Ramos (cell line): Measurements from ENCODE around the gene SLC16A7.

Source experiments
- in situ Hi-C: fragments of 300-500 bp; cut with MboI; formaldehyde crosslinking; loops from one replicate; pipeline ENCODE4 v1.14.3; 2022; ENCODE audit warnings: low sequenced_read_pairs; ENCODE audit not compliant: unreplicated experiment

SLC16A7 gene

DNA sequence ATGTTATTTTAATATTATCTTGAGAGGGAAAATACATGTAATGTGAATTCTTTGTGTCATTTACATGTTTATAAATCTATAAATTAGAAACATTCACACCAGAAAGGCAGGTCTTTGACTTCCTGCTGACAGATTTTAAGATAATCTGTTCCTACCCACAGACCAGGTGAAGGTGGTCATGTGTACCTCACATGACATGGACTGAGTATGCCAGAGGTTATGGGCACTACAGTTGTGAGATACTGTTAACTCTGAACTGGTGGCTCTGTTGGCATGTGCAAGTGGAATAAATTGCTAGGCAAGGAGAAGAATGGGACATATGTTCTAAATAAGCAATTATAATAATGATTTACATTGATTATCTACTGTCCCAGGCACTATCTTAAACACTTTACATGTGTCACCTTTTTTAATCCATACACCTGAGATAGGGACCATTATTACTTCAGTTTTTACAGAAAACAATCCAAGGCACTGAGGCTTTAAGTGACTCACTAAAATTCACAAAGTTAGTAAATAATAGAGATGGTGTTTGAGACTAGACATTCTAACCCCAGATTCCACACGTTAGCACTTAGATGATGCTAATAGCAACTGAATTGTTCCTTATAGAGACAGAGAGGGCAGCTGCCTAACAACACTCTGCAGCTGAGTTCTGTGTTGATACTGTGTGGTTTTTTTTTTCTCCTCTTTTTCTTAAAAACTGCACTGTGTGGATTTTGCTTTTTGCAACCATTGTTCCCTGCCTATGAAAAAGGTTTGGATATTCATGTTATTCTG, 23.8 kb downstream of the SLC16A7 start:
- in situ Hi-C loops: no loop called here

DNA sequence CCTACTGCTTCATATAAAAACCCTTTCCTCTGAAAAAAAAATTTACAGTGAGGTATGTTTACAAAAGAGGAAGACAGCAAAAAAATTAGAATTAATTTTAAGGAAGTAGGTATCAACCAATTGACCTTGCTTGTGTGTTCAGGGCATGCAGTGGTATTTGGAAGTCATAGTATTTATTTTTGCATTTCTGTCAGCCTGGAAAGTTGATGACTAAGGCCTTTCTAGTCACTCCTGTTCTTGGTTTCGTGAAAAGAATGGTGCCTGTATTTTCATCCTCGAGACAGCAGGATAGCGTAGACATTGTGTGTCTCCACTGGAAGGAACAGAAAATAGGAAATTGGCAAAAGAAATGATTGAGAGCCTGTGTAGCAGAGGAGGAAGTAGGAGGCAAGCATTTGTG, 24.5 kb downstream of the SLC16A7 start:
- in situ Hi-C loops: no loop called here

DNA sequence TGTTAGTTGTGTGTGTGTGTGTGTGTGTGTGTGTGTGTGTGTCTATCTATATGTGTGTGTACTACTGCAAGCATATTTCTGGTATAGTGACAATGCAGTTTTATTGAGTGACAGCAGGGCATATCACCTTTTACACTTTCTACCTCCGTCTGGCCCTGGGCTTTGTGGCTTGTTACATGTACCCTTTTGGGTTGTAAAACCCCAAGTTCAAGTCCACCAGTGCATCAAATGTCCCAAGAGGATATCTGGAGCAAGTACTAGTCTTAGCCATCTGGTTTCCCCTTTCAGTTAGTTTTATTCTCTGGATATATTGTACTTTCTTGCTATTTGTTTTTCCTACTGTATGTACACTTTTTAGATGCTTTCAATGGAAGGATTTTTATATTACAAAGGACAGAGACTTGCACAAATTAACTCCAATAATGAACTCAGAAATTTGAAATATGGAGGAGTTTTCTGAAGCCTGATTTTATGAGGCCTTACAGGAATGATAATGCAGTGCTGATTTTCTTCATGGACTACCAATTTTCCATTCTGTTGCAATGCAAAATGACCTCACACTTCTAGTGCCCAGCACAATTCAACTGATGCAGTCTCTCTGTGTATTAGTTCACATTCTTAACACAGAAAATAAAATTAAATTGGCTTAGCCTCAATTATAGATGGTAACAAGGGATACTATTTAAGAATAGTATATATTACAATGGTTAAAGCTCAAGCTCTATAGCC, 29.1 kb downstream of the SLC16A7 start:
- in situ Hi-C loops: no loop called here

DNA sequence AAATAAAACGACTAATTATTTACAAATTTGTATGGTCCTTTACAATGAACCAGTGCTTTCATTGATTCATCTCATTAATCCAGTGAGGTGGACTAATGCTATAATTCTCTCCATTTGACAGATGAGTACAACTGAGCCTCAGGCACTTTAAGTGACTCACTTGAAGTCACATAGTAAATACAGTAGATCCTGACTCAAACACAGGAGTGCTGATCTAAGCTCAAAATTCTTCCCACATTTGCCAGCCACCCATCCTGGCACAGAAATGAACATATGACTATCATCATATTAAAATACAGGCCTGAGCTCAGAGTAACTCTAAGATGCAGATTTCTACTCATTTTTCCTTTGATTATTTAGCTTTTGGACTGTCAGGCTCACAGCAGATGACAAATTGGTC, 30.6 kb downstream of the SLC16A7 start:
- in situ Hi-C loops: no loop called here

DNA sequence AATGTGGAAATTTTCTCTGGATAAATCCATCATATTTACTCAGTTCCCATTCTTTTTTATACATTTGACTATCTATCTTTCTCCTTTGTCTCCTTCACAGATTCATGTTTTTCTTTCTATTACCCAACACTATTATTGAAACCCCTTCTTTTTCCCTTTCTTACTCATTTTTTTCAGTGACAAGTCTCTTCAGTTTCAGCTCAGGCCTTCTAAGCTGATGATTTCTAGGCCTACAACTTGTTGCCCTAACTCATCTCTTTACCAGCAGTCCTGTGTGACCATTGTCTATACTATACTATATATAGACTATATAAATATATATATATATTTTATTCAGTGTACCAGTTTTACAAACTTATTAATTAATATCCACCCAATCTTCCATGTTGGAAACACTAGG, 31.8 kb downstream of the SLC16A7 start:
- in situ Hi-C loops: no loop called here

DNA sequence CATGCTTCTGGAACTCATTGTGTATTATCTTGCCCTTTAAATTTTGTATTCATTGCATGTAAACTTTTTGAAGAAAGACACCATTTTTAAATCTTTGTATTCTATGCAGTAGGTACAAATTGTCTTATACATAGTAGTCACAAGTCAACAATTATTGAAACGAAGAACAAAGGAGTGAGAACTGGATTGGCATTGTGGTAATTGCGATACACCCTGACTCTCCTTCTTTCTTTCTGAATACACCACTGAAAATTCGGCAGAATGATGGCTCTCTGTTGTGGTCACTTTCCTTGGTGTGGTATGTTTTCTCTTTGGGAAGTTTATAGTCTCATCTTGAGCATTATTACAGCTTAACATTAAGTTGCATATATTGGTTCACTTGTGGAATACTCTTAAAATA, 34.1 kb downstream of the SLC16A7 start:
- in situ Hi-C loops: no loop called here

DNA sequence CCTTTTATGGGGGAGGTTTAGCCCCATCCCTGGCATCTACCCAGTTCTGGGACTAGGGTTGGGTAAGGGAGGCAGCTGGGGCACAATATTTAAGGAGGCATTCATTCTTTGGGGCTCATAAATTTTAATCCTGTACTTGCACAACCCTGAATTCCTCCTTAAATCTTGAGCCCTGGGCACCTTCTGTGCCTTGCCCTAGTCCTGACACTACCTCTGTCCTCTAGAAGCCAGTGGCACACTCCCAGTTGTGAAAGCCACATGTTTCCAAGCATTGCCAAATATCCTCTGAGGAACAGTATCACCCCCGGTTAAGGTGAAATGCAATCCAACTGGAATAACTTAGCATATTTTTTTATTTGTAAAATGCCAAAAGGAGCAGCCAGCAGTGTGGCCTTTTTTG, 36.6 kb downstream of the SLC16A7 start:
- in situ Hi-C loops: no loop called here

DNA sequence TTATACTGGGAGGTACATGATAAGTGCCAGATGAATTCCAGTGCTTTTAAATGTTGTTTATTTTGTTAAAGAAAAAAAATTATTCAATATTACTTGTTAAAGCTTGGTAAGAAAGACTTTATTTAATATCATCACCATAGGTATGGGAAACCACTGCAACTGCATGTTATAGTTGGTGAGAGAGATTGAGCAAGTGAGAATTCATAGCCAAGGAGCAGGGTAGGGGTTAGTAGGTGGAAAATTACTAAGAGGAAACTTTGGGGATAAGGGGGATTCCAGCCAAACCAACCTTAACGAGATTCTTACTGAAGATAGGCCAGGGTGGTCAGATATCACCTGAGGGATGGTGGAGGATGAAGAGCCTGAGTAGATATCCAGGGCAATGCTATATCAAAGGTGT, 38.4 kb downstream of the SLC16A7 start:
- in situ Hi-C loops: no loop called here

DNA sequence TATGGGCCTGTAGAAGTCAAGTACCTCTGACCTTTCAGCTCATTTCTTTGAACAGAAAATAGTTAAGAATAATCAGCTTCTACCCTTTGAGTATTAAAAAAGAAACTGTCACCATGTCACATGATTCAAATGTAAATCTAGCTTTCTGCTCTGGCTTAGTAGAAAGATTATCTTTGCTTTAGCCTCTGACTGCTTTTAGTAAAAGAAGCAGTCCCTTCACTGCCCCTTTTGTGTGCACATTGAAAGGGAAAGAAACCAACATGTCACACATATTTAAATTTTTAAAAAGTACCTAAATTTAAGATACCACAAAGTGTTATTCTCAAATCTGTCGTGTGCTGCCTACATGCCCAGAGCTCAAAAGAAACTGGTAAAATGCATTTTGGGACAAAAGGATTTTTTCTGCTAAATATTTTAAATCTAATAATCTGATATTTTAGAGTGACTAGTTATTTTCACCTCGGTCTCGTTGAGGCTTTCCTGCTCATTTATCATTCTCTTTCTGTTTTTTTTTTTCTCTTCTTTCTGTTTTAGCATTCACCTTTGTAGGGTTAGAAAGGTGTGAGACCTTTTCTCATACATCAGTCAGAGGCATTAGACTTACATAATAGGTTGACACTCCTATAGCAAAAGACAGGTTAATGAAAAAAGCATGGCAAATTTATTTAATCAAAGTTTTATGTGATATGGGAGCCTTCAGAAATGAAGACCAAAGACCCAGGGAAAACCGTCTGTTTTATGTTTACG, 41.3 kb downstream of the SLC16A7 start:
- in situ Hi-C loops: no loop called here

DNA sequence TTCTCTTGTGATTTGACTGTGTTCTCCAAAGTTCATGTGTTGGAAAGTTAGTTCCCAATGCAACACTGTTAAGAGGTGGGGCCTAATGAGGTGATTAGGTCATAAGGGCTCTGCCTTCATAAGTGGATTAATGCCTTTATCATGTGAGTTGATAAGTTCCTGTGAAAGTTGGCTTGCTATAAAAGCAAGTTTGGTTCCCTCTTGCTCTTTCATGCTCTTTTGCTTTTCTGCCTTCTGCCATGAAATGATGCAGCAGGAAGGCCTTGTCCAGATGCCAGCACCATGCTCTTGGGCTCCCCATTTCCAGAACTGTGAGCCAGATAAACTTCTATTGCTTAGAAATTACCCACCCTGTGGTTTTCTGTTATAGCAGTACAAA, 41.9 kb downstream of the SLC16A7 start:
- in situ Hi-C loops: no loop called here

DNA sequence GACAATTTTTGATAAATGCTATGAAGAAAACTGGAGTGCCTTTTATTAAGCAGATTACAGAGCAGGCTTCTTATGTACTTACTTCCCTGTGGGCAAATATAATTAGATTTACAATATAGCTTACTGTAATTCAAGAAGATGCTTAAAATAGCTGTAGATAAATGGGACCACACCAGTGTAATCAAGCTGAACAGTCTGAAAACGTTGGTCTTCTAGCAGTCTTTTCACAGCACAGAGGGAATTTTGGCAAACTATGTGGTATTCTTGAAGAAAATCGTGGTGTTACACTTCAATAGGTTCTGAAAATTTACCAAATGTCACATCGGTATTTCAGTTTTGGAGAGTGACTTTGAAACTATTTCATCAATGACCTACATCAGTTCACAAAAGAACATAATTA, 47.7 kb downstream of the SLC16A7 start:
- in situ Hi-C loops: no loop called here

DNA sequence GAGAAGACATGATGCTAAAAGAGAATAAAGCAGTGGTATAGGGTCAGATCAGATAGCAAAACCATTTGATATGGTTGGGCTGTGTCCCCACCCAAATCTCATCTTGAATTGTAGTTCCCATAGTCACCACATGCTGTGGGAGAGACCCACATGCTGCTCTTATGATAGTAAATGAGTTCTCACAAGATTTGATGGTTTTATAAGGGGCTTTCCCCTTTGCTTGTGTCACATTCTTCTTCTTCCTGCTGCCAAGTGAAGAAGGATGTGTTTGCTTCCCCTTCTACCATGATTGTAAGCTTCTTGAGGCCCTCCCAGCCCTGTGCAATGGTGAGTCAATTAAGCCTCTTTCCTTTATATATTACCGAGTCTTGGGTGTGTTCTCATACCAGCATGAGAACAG, 49.4 kb downstream of the SLC16A7 start:
- in situ Hi-C loops: no loop called here

DNA sequence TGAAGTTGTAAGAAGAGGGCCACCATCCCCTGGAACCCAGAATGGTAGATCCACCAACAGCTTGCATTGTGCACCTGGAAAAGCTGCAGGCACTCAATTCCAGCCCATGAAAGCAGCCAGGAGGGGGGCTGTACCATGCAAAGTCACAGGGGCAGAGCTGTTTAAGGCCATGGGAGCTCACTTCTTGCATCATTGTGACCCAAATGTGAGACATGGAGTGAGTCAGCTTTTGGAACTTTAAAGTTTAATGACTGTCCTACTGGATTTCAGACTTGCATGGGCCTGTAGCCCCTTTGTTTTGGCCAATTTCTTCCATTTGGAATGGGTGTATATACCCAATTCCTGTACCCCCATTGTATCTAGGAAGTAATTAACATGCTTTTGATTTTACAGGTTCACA, 50.8 kb downstream of the SLC16A7 start:
- in situ Hi-C loops: no loop called here

DNA sequence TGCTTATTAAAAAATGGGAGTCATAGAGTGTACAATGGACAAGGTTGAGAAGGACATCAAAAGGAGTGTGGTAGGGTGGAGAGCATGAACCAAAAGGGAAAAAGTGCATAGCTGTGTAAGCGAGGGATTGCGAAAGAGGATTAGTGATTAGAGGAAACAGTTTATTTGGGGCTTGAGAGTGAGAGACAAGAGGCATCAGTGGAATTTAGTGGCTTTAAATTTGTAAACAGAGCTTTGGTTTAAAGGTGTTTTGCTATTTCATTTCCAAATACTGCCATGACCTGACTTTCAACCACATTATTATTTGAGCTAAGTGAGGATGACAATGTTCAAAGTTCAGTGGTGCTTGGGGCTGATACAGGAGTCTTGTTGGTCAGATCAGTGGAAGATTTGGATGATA, 53.4 kb downstream of the SLC16A7 start:
- in situ Hi-C loops: no loop called here

DNA sequence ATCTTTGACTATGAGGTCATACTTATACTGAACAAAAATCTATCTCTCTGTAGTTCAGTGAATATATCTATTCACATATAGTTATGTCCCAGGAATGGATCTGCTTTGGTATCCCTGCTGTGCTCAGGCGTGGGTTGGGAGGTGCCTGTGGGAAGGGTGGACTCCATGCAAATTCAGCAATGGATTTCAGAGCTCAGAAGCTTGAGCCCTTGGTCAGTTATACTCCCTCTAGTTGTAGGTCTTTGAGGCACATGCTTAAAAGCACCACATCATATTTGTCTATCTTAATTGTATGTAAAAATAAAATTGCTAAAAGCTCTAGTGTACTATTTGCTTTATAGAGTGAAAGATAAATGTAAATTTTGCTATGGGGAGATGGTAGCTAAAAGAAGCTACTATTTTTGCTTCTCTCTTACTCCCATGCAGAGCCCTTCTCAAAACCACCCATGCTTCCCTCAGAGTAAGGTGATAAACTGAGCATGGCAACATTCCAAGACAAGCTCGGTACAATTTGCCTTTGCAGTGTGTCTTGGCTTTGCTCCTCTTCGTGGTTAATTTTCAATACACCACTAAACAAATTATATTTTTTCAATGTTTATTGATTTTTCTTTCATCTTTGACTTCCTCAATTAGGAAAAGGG, 54.9 kb downstream of the SLC16A7 start:
- in situ Hi-C loops: no loop called here

DNA sequence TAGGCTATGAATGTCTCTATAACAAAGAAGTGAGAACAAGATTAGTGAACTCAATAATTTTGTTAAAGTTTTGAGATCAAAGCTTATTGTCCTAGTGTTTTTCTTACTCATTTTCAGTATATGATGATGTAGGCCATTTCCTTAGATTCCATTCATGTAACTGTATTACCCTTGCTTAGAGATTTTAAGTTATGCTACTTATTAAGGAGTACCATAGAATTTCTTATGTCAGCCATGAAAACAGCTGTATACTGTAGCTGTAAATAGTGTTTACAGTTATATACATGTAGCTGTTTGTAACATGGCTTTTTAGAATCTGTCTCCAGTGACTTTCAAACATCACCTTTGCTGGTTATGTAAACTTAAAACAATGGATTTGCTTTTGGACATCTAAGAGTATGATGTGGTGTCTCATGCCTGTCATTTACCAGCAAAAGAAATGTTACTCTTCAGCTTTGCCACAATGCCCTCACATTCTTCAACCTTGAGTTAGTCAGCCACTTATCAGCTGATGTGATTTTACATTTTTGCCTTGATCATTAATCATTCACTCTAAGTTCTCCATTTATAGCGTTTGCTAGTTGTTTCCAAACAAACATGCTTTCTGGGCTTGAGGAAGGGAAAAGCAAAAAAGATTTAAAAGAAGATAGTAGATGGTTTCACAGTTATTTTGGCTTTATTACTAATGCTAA, 55.5 kb downstream of the SLC16A7 start:
- in situ Hi-C loops: no loop called here

DNA sequence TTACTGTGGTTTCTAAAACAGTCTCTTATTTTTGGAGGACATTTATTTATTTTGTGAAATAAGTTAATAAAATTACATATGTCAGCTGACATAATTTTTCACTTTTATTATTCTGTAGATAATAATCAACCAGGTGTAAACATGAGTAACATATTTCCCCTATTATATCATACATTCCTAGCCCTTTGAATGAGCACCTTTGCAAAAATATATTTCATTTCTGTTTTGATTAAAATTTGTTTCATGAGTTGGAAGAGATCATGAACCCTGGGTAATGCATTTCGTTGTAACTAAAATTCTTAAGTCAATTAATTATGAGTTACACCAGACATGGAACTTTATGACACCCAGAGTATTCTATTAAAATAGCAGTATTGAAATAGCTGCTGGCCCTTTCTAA, 56.3 kb downstream of the SLC16A7 start:
- in situ Hi-C loops: no loop called here

DNA sequence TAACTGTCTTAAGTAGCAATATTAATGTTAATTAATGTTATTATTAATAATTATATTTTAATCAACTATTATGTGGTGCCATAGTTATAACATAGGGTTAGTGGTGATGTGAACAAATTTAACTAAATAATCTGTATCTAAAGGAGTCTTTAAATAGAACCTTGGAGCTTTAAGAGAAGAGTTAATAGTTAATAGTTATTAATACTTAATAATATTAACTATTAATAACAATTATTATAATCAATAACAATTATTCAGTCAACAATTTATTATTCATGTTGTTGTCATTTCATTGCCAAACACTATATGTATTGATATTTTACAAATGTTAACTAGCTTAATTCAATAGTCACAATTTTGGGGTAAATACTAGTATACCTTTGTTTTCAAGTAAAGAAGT, 58.2 kb downstream of the SLC16A7 start:
- in situ Hi-C loops: no loop called here

DNA sequence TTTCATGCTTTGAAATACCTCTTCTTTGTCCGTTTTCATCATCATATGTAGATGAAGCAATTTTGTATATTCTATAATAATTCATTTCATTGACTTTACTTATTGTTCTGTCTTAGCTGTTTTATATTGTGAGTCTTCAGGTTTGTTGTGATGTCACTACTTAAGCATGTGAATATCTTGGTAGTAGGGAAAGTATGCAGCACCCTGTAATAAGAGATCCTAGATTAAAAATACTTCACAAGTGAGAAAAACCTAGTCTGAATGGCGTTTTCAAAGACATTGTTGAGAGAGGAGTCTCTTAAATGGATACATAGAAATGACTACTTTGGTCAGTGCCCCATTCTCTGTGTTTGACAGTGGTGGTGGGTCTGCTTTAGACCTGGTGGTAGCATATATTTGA, 61.4 kb downstream of the SLC16A7 start:
- in situ Hi-C loops: no loop called here

DNA sequence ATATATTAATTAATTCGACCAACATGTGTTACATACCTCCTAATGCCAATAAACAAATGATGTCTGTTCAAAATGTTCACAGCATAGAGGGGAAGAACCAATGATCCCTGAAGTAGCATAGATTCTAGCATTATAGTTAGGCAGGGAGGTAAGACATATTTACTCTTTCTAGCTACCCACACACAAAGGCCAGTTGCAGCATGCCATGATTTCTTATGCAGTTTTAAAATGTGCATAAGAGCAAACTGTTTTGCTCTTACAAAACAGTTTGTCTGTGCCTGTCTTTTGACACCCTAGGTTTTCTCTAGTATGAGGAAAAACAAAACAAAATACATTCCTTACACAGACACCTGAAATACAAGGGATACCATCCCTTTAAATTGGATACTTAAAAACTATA, 61.9 kb downstream of the SLC16A7 start:
- in situ Hi-C loops: no loop called here
